LNCaP clone FGC (cell line): ENCODE data around the gene RMRP.

Experiments
- DNase-seq: peaks from one replicate; pipeline ENCODE4 v3.0.0-alpha.2; 2011; ENCODE audit warnings: low read depth
- H3K4me3 ChIP-seq: 2 replicates; pipeline ENCODE4 v1.5.1; 2011; ENCODE audit warnings: mild to moderate bottlenecking, low read depth, low read length, control low read depth
- CTCF ChIP-seq: IDR thresholded peaks from 2 replicates; pipeline ENCODE4 v1.5.1; 2012; ENCODE audit warnings: mild to moderate bottlenecking; ENCODE audit not compliant: control insufficient read depth, insufficient read depth; ENCODE audit errors: extremely low read depth

RMRP gene

DNA sequence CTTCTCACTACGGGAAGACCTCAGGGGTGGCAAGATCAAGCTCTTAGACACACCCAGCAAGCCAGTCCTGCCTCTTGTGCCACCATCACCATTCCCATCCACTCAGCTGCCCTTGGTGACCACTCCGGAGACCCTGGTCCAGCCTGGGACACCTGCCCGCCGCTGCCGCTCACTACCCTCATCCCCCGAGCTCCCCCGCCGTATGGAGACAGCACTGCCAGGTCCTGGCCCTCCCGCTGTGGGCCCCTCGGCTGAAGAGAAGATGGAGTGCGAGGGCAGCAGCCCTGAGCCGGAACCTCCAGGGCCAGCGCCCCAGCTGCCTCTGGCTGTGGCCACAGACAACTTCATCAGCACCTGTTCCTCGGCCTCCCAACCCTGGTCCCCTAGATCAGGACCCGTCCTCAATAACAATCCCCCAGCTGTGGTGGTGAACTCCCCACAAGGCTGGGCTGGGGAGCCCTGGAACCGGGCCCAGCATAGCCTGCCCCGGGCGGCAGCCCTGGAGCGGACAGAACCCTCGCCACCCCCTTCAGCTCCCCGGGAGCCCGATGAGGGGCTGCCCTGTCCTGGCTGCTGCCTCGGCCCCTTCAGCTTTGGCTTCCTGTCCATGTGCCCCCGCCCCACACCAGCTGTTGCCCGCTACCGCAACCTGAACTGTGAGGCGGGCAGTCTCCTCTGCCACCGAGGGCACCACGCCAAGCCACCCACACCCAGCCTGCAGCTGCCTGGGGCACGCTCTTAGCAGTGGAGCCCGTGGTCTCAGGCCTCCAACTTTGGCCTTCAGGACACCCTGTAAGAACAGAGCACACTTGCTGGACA, 48.6 kb downstream of the RMRP start:
- no peak for TF ChIP-seq CTCF

GRCh38 chr9:35608221-35608620, 49.6 kb downstream of the RMRP start:
- no peak for DNase-seq
- H3K4me3 ChIP-seq = no peak overlapping the region
- TF ChIP-seq CTCF = no peak

More for the DNA sequence above, 48.6 kb downstream of the RMRP start:
- H3K4me3 ChIP-seq = no peak overlapping the region
- DNase-seq = no peak
